Mucosa of stomach (tissue), 1 donor: ENCODE results near the gene GALNTL6.

Experiments
- H3K27me3 ChIP-seq: one replicate; pipeline ENCODE4 v1.7.0; 2013; ENCODE audit warnings: mild to moderate bottlenecking, low read length; ENCODE audit not compliant: control insufficient read depth, insufficient read depth
- H3K36me3 ChIP-seq: one replicate; pipeline ENCODE4 v1.7.0; 2013; ENCODE audit warnings: low read length; ENCODE audit not compliant: control insufficient read depth, insufficient read depth
- H3K4me1 ChIP-seq: one replicate; pipeline ENCODE4 v1.7.0; 2013; ENCODE audit warnings: mild to moderate bottlenecking, low read length; ENCODE audit not compliant: control insufficient read depth, insufficient read depth
- H3K4me3 ChIP-seq: one replicate; pipeline ENCODE4 v1.7.0; 2013; ENCODE audit warnings: low read length
- H3K9ac ChIP-seq: one replicate; pipeline ENCODE4 v1.7.0; 2013; ENCODE audit warnings: mild to moderate bottlenecking, low read length, moderate library complexity
- H3K9me3 ChIP-seq: one replicate; pipeline ENCODE4 v1.7.0; 2013; ENCODE audit warnings: mild to moderate bottlenecking, low read length, moderate library complexity; ENCODE audit not compliant: control insufficient read depth
- donor health status: Pancreatic carcinoma.

The GALNTL6 gene

DNA sequence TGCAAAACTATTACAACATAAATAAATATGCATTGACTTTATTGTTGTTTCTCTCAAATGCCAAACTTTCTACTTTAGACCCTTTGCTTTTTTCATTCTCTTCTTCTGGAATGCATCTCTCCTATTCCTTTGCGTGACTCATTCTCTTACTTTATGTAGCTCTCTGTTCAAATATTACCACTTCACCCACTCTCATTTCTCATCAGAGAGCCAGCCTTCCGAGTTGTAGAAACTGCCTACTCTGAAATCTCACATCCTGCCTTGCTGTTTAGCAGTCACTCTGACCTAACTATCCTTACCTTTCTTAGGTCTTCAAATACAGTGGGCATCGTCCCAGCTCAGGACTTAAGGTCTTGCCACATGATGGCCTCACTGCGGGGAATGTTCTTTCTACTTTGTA is 143.5 kb downstream of the GALNTL6 start:
- Histone ChIP-seq H3K27me3 (no peaks in the 10 kb centered on the region), H3K4me3 (no peak overlapping the region), H3K4me1 (no peaks in the 10 kb centered on the region), H3K9me3 (no peaks in the 10 kb centered on the region), H3K9ac (no peak overlapping the region), H3K36me3 (no peaks in the 10 kb centered on the region)

DNA sequence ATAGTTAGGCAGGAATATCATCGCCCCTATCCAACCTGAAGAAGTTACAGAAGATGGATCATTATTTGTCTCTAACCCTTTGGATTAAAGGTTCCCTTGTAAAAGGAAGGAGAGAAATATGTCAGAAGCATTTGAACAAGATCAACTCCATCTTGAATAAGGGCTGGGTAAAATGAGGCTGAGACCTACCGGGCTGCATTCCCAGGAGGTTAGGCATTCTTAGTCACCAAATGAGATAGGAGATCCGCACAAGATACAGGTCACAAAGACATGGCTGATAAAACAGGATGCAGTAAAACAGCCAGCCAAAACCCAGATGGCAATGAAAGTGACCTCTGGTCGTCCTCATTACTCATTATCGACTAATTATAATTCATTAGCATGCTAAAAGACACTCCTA is 148.9 kb downstream of the GALNTL6 start:
- Histone ChIP-seq H3K36me3 (no peaks in the 10 kb centered on the region), H3K9ac (no peak overlapping the region), H3K27me3 (no peaks in the 10 kb centered on the region), H3K4me1 (no peaks in the 10 kb centered on the region), H3K4me3 (no peak overlapping the region), H3K9me3 (no peaks in the 10 kb centered on the region)

DNA sequence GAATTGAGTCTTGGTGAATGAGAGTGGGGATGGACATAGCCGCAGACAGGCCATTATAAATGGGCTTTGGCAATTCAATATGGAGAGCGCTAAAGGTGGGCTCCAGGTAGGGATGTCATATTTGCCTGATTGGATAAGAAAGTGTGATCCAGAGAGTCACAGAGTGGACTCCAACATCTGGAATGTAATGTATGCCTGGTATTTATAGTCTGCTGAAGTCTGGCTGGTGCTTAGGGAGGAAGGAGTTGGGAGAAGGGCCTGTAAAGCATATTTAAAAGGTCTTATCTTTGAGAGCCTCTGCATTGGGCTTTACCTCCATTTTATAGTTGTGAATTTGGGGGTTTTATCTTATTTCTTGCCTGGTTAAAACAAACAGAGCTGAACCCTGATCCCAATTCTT is 153.2 kb downstream of the GALNTL6 start:
- Histone ChIP-seq H3K9ac (no peak overlapping the region), H3K9me3 (no peaks in the 10 kb centered on the region), H3K4me3 (no peak overlapping the region), H3K4me1 (no peaks in the 10 kb centered on the region), H3K27me3 (no peaks in the 10 kb centered on the region), H3K36me3 (no peaks in the 10 kb centered on the region)

DNA sequence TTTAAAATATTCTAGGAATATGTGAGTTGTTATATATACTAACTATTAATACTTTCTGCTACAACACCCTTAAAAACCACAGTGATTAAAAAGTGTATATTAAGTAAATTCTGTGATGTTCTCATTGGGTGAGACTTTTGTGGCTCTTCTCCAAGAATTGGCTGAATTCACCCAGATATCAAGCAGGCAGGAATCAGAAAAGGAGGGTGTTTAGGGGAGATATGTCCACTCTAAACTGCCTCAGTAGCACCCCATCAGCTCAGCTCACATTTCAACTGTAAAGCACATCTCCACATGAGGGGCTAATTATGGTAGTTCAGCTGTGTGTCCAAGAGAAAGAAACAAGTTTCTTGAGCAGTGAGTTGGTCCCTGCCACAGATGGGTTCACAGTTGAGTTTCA is 165.0 kb downstream of the GALNTL6 start:
- Histone ChIP-seq H3K36me3 (no peaks in the 10 kb centered on the region), H3K9me3 (no peaks in the 10 kb centered on the region), H3K4me1 (no peaks in the 10 kb centered on the region), H3K27me3 (no peaks in the 10 kb centered on the region), H3K4me3 (no peak overlapping the region), H3K9ac (no peak overlapping the region)

DNA sequence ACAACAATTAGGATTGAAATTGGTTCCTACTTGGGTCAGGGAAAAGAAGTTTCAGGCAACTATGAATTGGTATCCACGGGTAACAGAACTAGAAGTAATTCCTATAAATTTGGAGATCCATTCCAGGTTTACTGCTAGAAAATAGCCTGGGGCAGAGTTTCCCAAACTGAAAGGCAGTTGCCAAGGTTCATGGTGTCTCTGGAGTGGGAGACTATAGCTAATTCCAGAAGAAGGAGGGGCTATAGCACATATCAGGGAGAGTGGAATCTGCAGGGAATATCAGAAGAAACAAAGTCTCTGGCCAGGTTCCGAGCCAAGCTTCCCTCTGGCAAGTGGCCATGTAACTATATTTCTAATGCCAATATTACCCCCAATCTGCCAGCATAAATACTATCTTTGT is 166.3 kb downstream of the GALNTL6 start:
- H3K4me3 ChIP-seq, result no peak overlapping the region
- H3K9me3 ChIP-seq, result no peaks in the 10 kb centered on the region

DNA sequence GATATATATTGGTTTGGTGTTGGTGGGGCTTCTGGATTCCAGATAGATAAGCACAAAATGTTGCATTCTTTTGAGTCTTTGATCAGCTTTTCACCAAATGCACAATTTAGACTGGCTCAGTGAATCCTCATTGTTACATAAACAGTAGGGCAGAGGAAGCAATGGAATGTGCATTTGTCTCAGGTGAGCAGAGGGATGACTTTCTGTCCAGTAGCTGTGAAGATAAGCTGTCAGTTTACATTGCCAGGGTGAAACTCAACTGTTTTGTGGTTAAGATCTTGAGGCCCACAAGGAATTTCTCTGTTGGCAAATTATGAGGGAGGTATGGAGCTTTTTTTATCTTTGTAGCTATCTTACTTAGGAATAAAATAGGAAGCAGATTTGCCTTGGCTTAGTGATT is 168.0 kb downstream of the GALNTL6 start:
- Histone ChIP-seq H3K36me3 (no peaks in the 10 kb centered on the region), H3K9me3 (no peaks in the 10 kb centered on the region), H3K4me3 (no peak overlapping the region), H3K4me1 (no peaks in the 10 kb centered on the region), H3K9ac (no peak overlapping the region), H3K27me3 (no peaks in the 10 kb centered on the region)

More for the DNA sequence above, 166.3 kb downstream of the GALNTL6 start:
- no peak overlapping the region for H3K9ac ChIP-seq
- H3K4me1 ChIP-seq, result no peaks in the 10 kb centered on the region
- no peaks in the 10 kb centered on the region for H3K27me3 ChIP-seq
- no peaks in the 10 kb centered on the region for H3K36me3 ChIP-seq

DNA sequence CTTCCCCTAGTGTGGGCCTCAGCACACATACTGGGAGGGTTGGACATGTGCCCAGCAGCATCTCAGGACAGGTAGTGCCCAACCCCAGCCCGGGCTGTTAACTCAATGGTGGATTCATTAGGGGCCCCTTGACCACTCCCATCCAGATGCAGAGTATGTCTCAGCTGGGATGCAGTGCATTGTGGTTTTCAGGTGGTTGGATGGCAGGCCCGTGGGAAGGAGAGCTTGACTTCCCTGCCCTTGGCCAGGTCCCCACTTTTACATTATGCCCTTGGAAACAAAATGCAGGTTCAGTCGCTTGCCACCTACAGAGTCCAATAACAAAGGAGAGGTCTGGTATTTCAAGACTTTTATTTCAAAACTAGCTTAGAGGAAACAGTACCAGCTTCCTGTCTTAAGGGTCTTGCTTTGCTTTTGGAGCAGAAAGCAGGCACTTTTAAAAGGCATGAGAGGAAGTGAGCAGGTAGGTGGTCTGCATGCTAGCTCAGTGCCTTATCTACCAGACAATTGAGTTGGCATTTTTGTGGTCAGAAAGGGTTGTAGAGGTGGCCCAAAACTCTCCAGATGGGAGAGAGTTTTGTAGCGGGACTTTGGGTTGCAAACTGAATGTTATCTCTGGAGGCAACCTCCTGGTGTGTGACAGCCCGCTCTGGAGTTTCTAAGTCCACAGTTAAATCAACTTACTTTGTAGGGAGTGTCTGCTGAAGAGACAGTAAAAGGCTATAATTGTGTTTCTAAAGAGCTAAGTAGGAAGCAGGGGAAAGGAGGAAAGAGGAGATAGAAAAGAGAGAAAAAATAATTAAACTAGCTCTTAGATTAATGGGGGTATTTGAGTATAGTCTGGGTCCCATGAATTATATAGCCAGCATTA is 171.0 kb downstream of the GALNTL6 start:
- no peaks in the 10 kb centered on the region for H3K36me3 ChIP-seq
- H3K9ac ChIP-seq, result no peak overlapping the region
- no peaks in the 10 kb centered on the region for H3K9me3 ChIP-seq
- no peak overlapping the region for H3K4me3 ChIP-seq
- no peaks in the 10 kb centered on the region for H3K4me1 ChIP-seq
- H3K27me3 ChIP-seq, result no peaks in the 10 kb centered on the region

DNA sequence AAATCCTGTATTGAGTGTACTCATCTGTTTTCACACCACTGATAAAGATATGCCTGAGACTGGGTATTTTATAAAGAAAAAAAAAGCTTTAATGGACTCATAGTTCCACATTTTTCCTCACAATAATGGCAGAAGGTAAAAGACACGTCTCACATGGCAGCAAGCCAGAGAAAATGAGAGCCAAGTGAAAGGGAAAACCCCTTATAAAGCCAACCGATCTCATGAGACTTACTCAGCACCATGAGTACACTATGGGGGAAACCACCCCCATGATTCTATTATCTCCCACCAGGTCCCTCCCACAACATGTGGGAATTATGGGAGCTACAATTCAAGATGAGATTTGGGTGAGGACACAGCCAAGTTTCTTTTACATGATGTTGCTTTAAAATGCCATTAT is 171.9 kb downstream of the GALNTL6 start:
- Histone ChIP-seq H3K4me3 (no peak overlapping the region), H3K36me3 (no peaks in the 10 kb centered on the region), H3K9ac (no peak overlapping the region), H3K27me3 (no peaks in the 10 kb centered on the region), H3K9me3 (no peaks in the 10 kb centered on the region), H3K4me1 (no peaks in the 10 kb centered on the region)

DNA sequence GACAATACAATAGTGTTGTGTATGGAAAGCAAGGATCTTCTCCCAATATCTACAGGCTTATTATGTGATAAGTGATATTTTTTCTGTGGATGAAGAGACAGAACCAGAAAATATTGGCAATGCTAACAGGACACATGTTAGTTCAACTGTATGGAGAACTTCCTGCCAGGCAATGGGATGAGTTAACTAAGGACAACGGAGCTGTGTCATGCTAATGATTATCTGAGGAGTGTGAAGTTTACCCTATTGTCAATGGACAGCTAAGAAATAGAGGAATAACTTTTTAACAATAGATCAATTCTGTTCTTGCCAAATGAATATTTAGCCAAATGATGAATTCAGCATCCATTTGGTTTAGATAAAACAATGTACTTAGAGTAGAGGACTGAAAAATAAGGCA is 180.0 kb downstream of the GALNTL6 start:
- H3K4me1 ChIP-seq, result no peaks in the 10 kb centered on the region
- no peaks in the 10 kb centered on the region for H3K9me3 ChIP-seq
- H3K4me3 ChIP-seq, result no peak overlapping the region
- no peaks in the 10 kb centered on the region for H3K27me3 ChIP-seq
- no peaks in the 10 kb centered on the region for H3K36me3 ChIP-seq
- no peak overlapping the region for H3K9ac ChIP-seq

DNA sequence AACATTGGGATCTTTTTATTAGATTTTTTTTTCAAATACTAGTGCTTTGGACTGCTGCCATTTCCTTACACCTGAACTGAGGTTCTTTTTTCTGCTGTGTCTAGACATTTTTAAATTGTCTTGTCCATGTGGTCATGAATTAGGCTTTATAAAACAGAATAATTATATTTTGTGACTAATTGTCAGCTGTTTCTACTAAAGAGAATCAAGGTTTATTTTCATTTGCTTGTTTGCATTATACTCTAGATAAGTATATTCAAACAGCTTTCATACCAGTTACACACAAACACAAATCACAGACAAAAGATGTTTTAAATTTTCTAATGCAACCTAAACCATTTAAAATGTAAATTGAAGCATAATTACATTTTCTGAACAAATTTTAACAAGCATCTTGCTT is 194.7 kb downstream of the GALNTL6 start:
- Histone ChIP-seq H3K9me3 (no peaks in the 10 kb centered on the region), H3K4me1 (no peaks in the 10 kb centered on the region), H3K9ac (no peak overlapping the region), H3K4me3 (no peak overlapping the region), H3K27me3 (no peaks in the 10 kb centered on the region), H3K36me3 (no peaks in the 10 kb centered on the region)

DNA sequence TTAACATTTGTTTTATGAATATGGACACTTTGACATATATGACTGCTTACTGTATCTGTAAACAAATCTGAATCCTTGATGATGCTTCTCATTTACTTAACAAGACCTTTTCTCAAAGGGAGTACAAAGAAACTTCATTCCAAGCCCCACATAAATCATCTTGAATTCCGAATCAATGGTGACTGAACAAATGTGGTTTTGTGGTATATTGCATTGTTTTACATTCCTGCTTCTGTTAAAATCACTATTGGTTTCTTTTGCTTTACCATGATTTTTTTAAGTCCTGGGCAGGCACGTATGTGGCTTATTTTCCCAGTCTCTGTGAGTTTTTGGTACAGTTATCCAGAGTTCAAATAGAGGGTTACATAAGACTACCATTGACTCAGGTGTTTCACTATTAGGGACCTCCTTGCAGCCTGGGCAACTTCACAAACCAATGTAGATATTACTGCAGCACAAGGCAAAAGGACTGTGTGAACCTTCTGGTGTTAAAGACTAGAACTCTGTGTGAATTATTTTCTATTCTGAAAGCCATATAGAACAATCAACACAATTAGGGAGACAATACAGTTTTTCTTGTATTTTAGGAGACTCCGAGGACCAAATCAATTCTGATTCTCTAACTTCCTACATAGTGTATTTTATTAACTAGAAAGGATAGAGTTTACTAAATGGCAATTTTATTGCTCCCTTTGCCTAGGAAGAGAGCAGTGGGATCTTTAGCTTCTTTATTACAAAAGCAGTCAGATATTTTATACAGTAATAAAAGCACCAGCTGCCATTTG is 196.4 kb downstream of the GALNTL6 start:
- Histone ChIP-seq H3K9me3 (no peaks in the 10 kb centered on the region), H3K4me1 (no peaks in the 10 kb centered on the region), H3K9ac (no peak overlapping the region), H3K36me3 (no peaks in the 10 kb centered on the region), H3K27me3 (no peaks in the 10 kb centered on the region), H3K4me3 (no peak overlapping the region)

DNA sequence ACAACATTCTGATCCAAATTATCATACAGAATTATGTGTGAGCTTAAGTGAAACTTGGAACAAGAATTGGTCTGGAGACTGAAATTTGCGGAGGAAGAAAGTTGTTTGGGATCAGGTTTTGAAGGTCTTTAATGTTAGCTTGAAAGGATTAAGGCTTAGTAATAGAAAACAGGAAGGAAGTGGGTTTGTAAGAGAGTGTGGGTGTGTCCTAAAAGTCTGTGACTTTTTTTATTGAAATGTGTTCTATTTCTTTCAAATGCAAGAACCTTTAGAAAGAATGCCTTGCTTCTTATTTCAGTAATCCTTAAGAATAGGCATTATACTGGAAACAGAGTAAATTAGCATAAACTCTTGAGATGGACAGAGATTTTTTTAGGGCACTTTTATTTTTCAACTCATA is 198.0 kb downstream of the GALNTL6 start:
- Histone ChIP-seq H3K36me3 (no peaks in the 10 kb centered on the region), H3K4me1 (no peaks in the 10 kb centered on the region), H3K27me3 (no peaks in the 10 kb centered on the region), H3K9me3 (no peaks in the 10 kb centered on the region), H3K9ac (no peak overlapping the region), H3K4me3 (no peak overlapping the region)
